GM23338 (cell line): ENCODE data around the gene LGALSL. TPM values are rescaled to one million over a fixed set of nuclear protein-coding genes. Genes with fewer than 3 reads are reported as not detected.

Source experiments
- ATAC-seq: fragments of 200-7000 bp; cut with Tn5 transposase; 3 replicates; pipeline ENCODE4 v1.9.1; 2020
- DNase-seq: peaks from one replicate; pipeline ENCODE4 v3.0.0-alpha.2; 2015; ENCODE audit warnings: low spot score
- H2AFZ ChIP-seq: fragments of 200-600 bp; sonication (generic); 2 replicates; pipeline ENCODE4 v1.8.0; 2016; ENCODE audit warnings: antibody characterized with exemption, mild to moderate bottlenecking, moderate library complexity
- H3F3A ChIP-seq: fragments of 200-600 bp; sonication (generic); replicated peaks from 2 replicates; pipeline ENCODE4 v1.8.0; 2017; ENCODE audit warnings: antibody characterized with exemption, mixed run types, low read depth
- H3K27ac ChIP-seq: fragments of 200-600 bp; sonication (generic); 2 replicates; pipeline ENCODE4 v1.6.1; 2016; ENCODE audit warnings: low read depth
- H3K27me3 ChIP-seq: fragments of 200-600 bp; sonication (generic); 2 replicates; pipeline ENCODE4 v1.8.0; 2016; ENCODE audit warnings: mild to moderate bottlenecking, mixed run types, moderate library complexity; ENCODE audit not compliant: insufficient read depth
- H3K36me3 ChIP-seq: fragments of 200-600 bp; sonication (generic); 2 replicates; pipeline ENCODE4 v1.8.0; 2016; ENCODE audit warnings: mild to moderate bottlenecking; ENCODE audit not compliant: insufficient read depth
- H3K4me1 ChIP-seq: fragments of 200-600 bp; sonication (generic); 2 replicates; pipeline ENCODE4 v1.8.0; 2016; ENCODE audit warnings: mild to moderate bottlenecking, moderate library complexity; ENCODE audit not compliant: insufficient read depth
- H3K4me2 ChIP-seq: fragments of 200-600 bp; sonication (generic); 2 replicates; pipeline ENCODE4 v1.7.1; 2017; ENCODE audit warnings: mixed run types
- H3K4me3 ChIP-seq: fragments of 200-600 bp; sonication (generic); 2 replicates; pipeline ENCODE4 v1.6.1; 2016; ENCODE audit warnings: mixed run types
- H3K79me2 ChIP-seq: fragments of 200-600 bp; sonication (generic); replicated peaks from 2 replicates; pipeline ENCODE4 v1.8.0; 2017; ENCODE audit warnings: mild to moderate bottlenecking; ENCODE audit not compliant: insufficient read depth
- H3K9me2 ChIP-seq: fragments of 200-600 bp; sonication (generic); 2 replicates; pipeline ENCODE4 v1.8.0; 2017; ENCODE audit not compliant: insufficient read depth
- H4K20me1 ChIP-seq: fragments of 200-600 bp; sonication (generic); replicated peaks from 2 replicates; pipeline ENCODE4 v1.8.0; 2017; ENCODE audit warnings: mild to moderate bottlenecking; ENCODE audit not compliant: insufficient read depth
- H3K27ac Mint-ChIP-seq: 2 replicates; pipeline ENCODE4 v1.8.0; 2020; ENCODE audit warnings: inconsistent platforms, mild to moderate bottlenecking, moderate library complexity, mixed read lengths
- H3K27me3 Mint-ChIP-seq: 3 replicates; pipeline ENCODE4 v1.8.0; 2022; ENCODE audit warnings: low read depth, mild to moderate bottlenecking, moderate library complexity, mixed read lengths, inconsistent platforms; ENCODE audit not compliant: insufficient read depth, poor library complexity
- H3K36me3 Mint-ChIP-seq: 3 replicates; pipeline ENCODE4 v1.8.0; 2021; ENCODE audit warnings: low read depth, mild to moderate bottlenecking, inconsistent platforms, moderate library complexity, mixed read lengths
- H3K4me1 Mint-ChIP-seq: 3 replicates; pipeline ENCODE4 v1.8.0; 2020; ENCODE audit warnings: mild to moderate bottlenecking, inconsistent platforms, mixed read lengths
- H3K4me3 Mint-ChIP-seq: 3 replicates; pipeline ENCODE4 v1.8.0; 2021; ENCODE audit warnings: moderate library complexity, mild to moderate bottlenecking, inconsistent platforms, mixed read lengths
- H3K9me3 Mint-ChIP-seq: 3 replicates; pipeline ENCODE4 v1.8.0; 2020; ENCODE audit warnings: moderate library complexity, mild to moderate bottlenecking, inconsistent platforms, mixed read lengths
- CREB1 ChIP-seq: fragments of 250-450 bp; sonication (Bioruptor Pico); IDR thresholded peaks from 2 replicates; pipeline ENCODE4 v1.5.0; 2020; ENCODE audit warnings: low read depth, mild to moderate bottlenecking, moderate library complexity
- ETS1 ChIP-seq: IDR thresholded peaks from 2 replicates; pipeline ENCODE4 v1.6.1; 2016; ENCODE audit warnings: antibody characterized with exemption
- EZH2 ChIP-seq: fragments of 200-600 bp; sonication (generic); IDR thresholded peaks from one replicate; pipeline ENCODE4 v1.8.0; 2017; ENCODE audit warnings: antibody characterized with exemption, mild to moderate bottlenecking, low read depth; ENCODE audit not compliant: unreplicated experiment
- EZH2phosphoT487 ChIP-seq: fragments of 200-600 bp; sonication (generic); IDR thresholded peaks from one replicate; pipeline ENCODE4 v1.8.1; 2018; ENCODE audit warnings: antibody characterized with exemption; ENCODE audit not compliant: unreplicated experiment
- JUNB ChIP-seq: IDR thresholded peaks from one replicate; pipeline ENCODE4 v1.6.1; 2016; ENCODE audit warnings: antibody characterized with exemption; ENCODE audit not compliant: unreplicated experiment
- NANOG ChIP-seq: IDR thresholded peaks from 2 replicates; pipeline ENCODE4 v1.6.1; 2016; ENCODE audit warnings: antibody characterized with exemption, borderline replicate concordance
- POLR2AphosphoS5 ChIP-seq: IDR thresholded peaks from 2 replicates; pipeline ENCODE4 v1.6.1; 2016; ENCODE audit warnings: antibody characterized with exemption, low read depth
- REST ChIP-seq: IDR thresholded peaks from one replicate; pipeline ENCODE4 v1.6.1; 2018; ENCODE audit warnings: antibody characterized with exemption; ENCODE audit not compliant: unreplicated experiment
- STAT1 ChIP-seq: IDR thresholded peaks from one replicate; pipeline ENCODE4 v1.6.1; 2016; ENCODE audit warnings: antibody characterized with exemption; ENCODE audit not compliant: unreplicated experiment
- ZNF114 ChIP-seq: fragments of 250-450 bp; sonication (Bioruptor Pico); IDR thresholded peaks from 2 replicates; pipeline ENCODE4 v1.5.0; 2020; ENCODE audit warnings: mild to moderate bottlenecking, moderate library complexity
- ZNF331 ChIP-seq: fragments of 250-450 bp; sonication (Bioruptor Pico); IDR thresholded peaks from 2 replicates; pipeline ENCODE4 v1.5.0; 2020; ENCODE audit warnings: low read depth, mild to moderate bottlenecking, moderate library complexity
- ZNF462 ChIP-seq: fragments of 250-450 bp; sonication (Bioruptor Pico); IDR thresholded peaks from 2 replicates; pipeline ENCODE4 v1.5.0; 2020; ENCODE audit warnings: mild to moderate bottlenecking, moderate library complexity
- polyA plus RNA-seq: library from polyadenylated mRNA; unstranded; fragments of >200 nt; fragmentation: Nextera tagmentation; extraction: Ambion mirVana; gene quantifications from 2 replicates; pipeline ENCODE4 v1.2.1, GENCODE V29; 2016
- total RNA-seq: library from RNA; depleted of rRNA; stranded (reverse); fragments of >200 nt; shearing (Covaris generic); gene quantifications from 2 replicates; pipeline ENCODE4 v1.2.3, GENCODE V29; 2014

The LGALSL gene
- total and polyA plus RNA-seq, 2 experiments from 2014 or later, result 20.6 to 28.4 TPM

GRCh38 chr2:64420677-64421076, 33.3 kb upstream of the LGALSL start:
- no peaks in the 10 kb centered on the region for H3K79me2 ChIP-seq
- no peak for ATAC-seq

GRCh38 chr2:64421201-64421600, 32.8 kb upstream of the LGALSL start:
- H3K4me1 ChIP-seq, result no peaks in the 10 kb centered on the region
- no peaks in the 10 kb centered on the region for H3K27me3 ChIP-seq
- no peak overlapping the region for H3K4me3 Mint-ChIP-seq
- H3K4me3 ChIP-seq, result no peak overlapping the region
- H3K36me3 Mint-ChIP-seq, result no peaks in the 10 kb centered on the region
- peaks cover 11% of the 10 kb centered on the region for H3K4me1 Mint-ChIP-seq
- H4K20me1 ChIP-seq, result no peaks in the 10 kb centered on the region
- ATAC-seq, result no peak
- no peak overlapping the region for H3K27ac ChIP-seq
- H3F3A ChIP-seq, result no peaks in the 10 kb centered on the region
- no peaks in the 10 kb centered on the region for H3K36me3 ChIP-seq
- H3K9me2 ChIP-seq, result no peaks in the 10 kb centered on the region
- H3K79me2 ChIP-seq, result no peaks in the 10 kb centered on the region
- H3K9me3 Mint-ChIP-seq, result no peaks in the 10 kb centered on the region
- H3K4me2 ChIP-seq, result no peak overlapping the region
- H3K27me3 Mint-ChIP-seq, result peaks cover 3% of the 10 kb centered on the region
- no peak overlapping the region for H3K27ac Mint-ChIP-seq
- no peak overlapping the region for H2AFZ ChIP-seq
- no peak for DNase-seq
- TF ChIP-seq STAT1 (no peak), POLR2AphosphoS5 (no peak), JUNB (no peak), CREB1 (CRISPR knock-in tag) (no peak), NANOG (no peak), ZNF331 (CRISPR knock-in tag) (no peak), ZNF114 (no peak), ETS1 (no peak), ZNF462 (CRISPR knock-in tag) (no peak), REST (no peak), EZH2phosphoT487 (no peak), EZH2 (no peak)

More at GRCh38 chr2:64420677-64421076, 33.3 kb upstream of the LGALSL start:
- Histone ChIP-seq H3K36me3 (no peaks in the 10 kb centered on the region), H3K4me3 (no peak overlapping the region), H3K9me2 (no peaks in the 10 kb centered on the region), H2AFZ (no peak overlapping the region), H3K4me2 (no peak overlapping the region), H3K27me3 (no peaks in the 10 kb centered on the region), H3K4me1 (no peaks in the 10 kb centered on the region), H3F3A (no peaks in the 10 kb centered on the region), H3K27ac (no peak overlapping the region), H4K20me1 (no peaks in the 10 kb centered on the region)
- no peaks in the 10 kb centered on the region for H3K36me3 Mint-ChIP-seq
- H3K27ac Mint-ChIP-seq, result no peak overlapping the region
- no peak overlapping the region for H3K4me3 Mint-ChIP-seq
- TF ChIP-seq ZNF331 (CRISPR knock-in tag) (no peak), EZH2 (no peak), ZNF114 (no peak)
- peaks cover 11% of the 10 kb centered on the region for H3K4me1 Mint-ChIP-seq
- no peaks in the 10 kb centered on the region for H3K9me3 Mint-ChIP-seq
- peaks cover 3% of the 10 kb centered on the region for H3K27me3 Mint-ChIP-seq
- no peak for DNase-seq
